Left lung (tissue), 10 donors: ENCODE results near the gene PTGIS. TPM values are rescaled to one million over a fixed set of nuclear protein-coding genes. Genes with fewer than 3 reads are reported as not detected.

Experiments
- ATAC-seq: fragments of 200-7000 bp; cut with Tn5 transposase; one replicate; pipeline ENCODE4 v1.9.1; 2020; ENCODE audit warnings: moderate library complexity
- DNase-seq, 4 donors: peaks; one replicate each; pipeline ENCODE4 v3.0.0-alpha.2; 2013 to 2020
- H3K27ac ChIP-seq, 2 donors: fragments of 200-600 bp; sonication (generic) in 1 of 2; one replicate each; pipeline versions ENCODE4 v1.5.0 to v1.8.0; 2020 to 2021
- H3K27me3 ChIP-seq, 2 donors: fragments of 200-600 bp; sonication (generic) in 1 of 2; one replicate each; pipeline versions ENCODE4 v1.5.0 to v1.8.0; 2020 to 2021
- H3K36me3 ChIP-seq, 2 donors: fragments of 200-600 bp; sonication (generic) in 1 of 2; one replicate each; pipeline versions ENCODE4 v1.5.0 to v1.8.0; 2020 to 2021
- H3K4me1 ChIP-seq, 2 donors: fragments of 200-600 bp; one replicate each; pipeline ENCODE4 v1.8.0; 2021
- H3K4me3 ChIP-seq, 2 donors: fragments of 200-600 bp; sonication (generic) in 1 of 2; one replicate each; pipeline versions ENCODE4 v1.5.0 to v1.8.0; 2020 to 2021; ENCODE audit warnings: mild to moderate bottlenecking in 1 of 2
- H3K9me3 ChIP-seq, 2 donors: fragments of 200-600 bp; sonication (generic) in 1 of 2; one replicate each; pipeline versions ENCODE4 v1.5.0 to v1.8.0; 2020 to 2021
- intact Hi-C, 2 donors: fragments of 100-400 bp; cut with DNase I; formaldehyde crosslinking; loops; one replicate each; pipeline versions ENCODE4 v1.11.2 to v1.14.2; 2022
- polyA plus RNA-seq, 6 donors: library from polyadenylated mRNA; unstranded; fragments of 120-200 nt; gene quantifications; one replicate each; pipeline ENCODE4 v1.2.1, GENCODE V29; 2013; ENCODE audit not compliant: insufficient read length in 6 of 6
- total RNA-seq, 2 donors: library from RNA; stranded (reverse); fragmentation: NEBNext Ultra II Directional; extraction: Animal tissue kit (Norgen Biotek cat#: 25700); gene quantifications; one replicate each; pipeline ENCODE4 v1.2.1, GENCODE V29; 2021
- TF ChIP-seq, protein P1 (sequence below), 2 donors: fragments of 200-600 bp; sonication (generic) in 1 of 2; IDR thresholded peaks; one replicate each; pipeline versions ENCODE4 v1.5.0 to v1.8.0; 2021; ENCODE audit warnings: antibody characterized with exemption in 2 of 2
- donor health status: DM: no; HTN: yes; CAD: no.
- donor health status: DM: no; HTN: no; CAD: no.

PTGIS gene
- total and polyA plus RNA-seq, 8 donors = 6.2 to 46.0 (median 7.0) TPM

- peak overlapping the region in 1 of 2 donors; percentile 48 for H3K27ac ChIP-seq
- TF ChIP-seq, protein P1, sequence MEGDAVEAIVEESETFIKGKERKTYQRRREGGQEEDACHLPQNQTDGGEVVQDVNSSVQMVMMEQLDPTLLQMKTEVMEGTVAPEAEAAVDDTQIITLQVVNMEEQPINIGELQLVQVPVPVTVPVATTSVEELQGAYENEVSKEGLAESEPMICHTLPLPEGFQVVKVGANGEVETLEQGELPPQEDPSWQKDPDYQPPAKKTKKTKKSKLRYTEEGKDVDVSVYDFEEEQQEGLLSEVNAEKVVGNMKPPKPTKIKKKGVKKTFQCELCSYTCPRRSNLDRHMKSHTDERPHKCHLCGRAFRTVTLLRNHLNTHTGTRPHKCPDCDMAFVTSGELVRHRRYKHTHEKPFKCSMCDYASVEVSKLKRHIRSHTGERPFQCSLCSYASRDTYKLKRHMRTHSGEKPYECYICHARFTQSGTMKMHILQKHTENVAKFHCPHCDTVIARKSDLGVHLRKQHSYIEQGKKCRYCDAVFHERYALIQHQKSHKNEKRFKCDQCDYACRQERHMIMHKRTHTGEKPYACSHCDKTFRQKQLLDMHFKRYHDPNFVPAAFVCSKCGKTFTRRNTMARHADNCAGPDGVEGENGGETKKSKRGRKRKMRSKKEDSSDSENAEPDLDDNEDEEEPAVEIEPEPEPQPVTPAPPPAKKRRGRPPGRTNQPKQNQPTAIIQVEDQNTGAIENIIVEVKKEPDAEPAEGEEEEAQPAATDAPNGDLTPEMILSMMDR (IDR thresholded peaks at IDR 0.05) = no peak
- H3K9me3 ChIP-seq = peaks cover 0 to 5% of the 10 kb centered on the region in 2 donors
- H3K36me3 ChIP-seq = no peaks in the 10 kb centered on the region
- H3K27me3 ChIP-seq = no peaks in the 10 kb centered on the region
- DNase-seq (no peak), ATAC-seq (peak; percentile 9)
- intact Hi-C loops = no loop called here
- H3K4me3 ChIP-seq = no peak overlapping the region
- H3K4me1 ChIP-seq = peaks cover 2 to 32% of the 10 kb centered on the region in 2 donors
Observed at GRCh38 chr20:49584418-49585382, 16.8 kb upstream of the PTGIS start.

DNA sequence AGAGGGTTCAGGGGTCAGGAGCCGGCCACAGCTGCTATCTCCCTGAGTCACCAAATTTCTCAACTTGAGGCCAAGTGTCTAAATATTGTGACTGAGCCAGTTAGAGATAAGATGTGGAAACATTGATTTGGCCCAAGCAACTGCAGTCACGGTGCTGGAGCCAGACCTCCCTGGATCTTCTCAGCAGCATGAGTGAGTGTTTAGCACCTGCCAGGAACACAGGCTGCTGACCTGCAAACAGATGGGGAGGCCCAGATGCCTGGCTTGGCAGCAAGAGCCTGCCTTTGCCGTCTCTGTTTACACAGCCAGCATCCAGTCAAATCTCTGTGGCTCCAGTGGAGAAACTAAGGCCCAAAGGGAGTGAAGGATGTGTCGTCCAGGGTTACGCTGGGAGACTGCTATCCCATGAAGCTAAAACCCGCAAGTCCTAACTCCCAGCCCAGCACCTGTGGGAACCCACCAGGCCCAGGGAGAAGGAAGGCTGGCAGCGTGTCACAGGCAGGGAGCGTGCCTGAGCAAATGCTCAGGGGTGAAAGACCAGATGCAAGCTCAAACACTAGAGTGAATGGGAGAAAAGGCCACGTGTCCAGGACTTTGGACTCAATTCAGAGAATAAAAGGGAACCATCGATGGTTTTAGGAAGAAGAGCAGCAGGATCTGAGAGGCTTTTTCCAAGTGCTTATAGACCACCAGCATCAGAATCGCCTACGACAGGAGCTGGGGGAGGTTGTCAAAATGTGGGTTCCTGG is 15.9 kb upstream of the PTGIS start:
- H3K36me3 ChIP-seq = no peaks in the 10 kb centered on the region
- intact Hi-C loops = no loop called here
- H3K9me3 ChIP-seq = peaks cover 0 to 5% of the 10 kb centered on the region in 2 donors
- H3K4me1 ChIP-seq = peaks cover 2 to 32% of the 10 kb centered on the region in 2 donors
- DNase-seq (peak in 2 of 4 donors; percentile 43 to 69), ATAC-seq (peak; percentile 81)
- H3K4me3 ChIP-seq = no peak overlapping the region
- H3K27me3 ChIP-seq = no peaks in the 10 kb centered on the region
- TF ChIP-seq, protein P1 (IDR thresholded peaks at IDR 0.05) = no peak
- peak overlapping the region; percentile 48 to 55 for H3K27ac ChIP-seq

- H3K4me1 ChIP-seq = peaks cover 2 to 32% of the 10 kb centered on the region in 2 donors
- no peak for ATAC-seq
- peaks cover 0 to 5% of the 10 kb centered on the region in 2 donors for H3K9me3 ChIP-seq
- DNase-seq = no peak
- no peak overlapping the region for H3K4me3 ChIP-seq
- peak overlapping the region in 1 of 2 donors; percentile 55 for H3K27ac ChIP-seq
- TF ChIP-seq, protein P1 (IDR thresholded peaks at IDR 0.05) = no peak
- H3K36me3 ChIP-seq = no peaks in the 10 kb centered on the region
- intact Hi-C loops = no loop called here
- no peaks in the 10 kb centered on the region for H3K27me3 ChIP-seq
Observed at GRCh38 chr20:49583343-49583668, 15.4 kb upstream of the PTGIS start.

GRCh38 chr20:49582413-49583334 is 14.7 kb upstream of the PTGIS start:
- no peaks in the 10 kb centered on the region for H3K27me3 ChIP-seq
- peaks cover 2 to 32% of the 10 kb centered on the region in 2 donors for H3K4me1 ChIP-seq
- H3K4me3 ChIP-seq = no peak overlapping the region
- ATAC-seq (no peak), DNase-seq (no peak)
- TF ChIP-seq, protein P1 (IDR thresholded peaks at IDR 0.05) = no peak
- intact Hi-C loops = no loop called here
- peaks cover 0 to 5% of the 10 kb centered on the region in 2 donors for H3K9me3 ChIP-seq
- no peaks in the 10 kb centered on the region for H3K36me3 ChIP-seq
- H3K27ac ChIP-seq = no peak overlapping the region
